ENCODE data around the gene ITIH6.
"Not testable (repeated sequence)": the region's sequence is repeated elsewhere in the genome, so short reads cannot be mapped to it uniquely, and the experiment has no call there.

Gene ITIH6

GRCh38 chrX:54798137-54798536 is at the start of gene ITIH6:
ITIH6 (minus strand) TSS chrX:54798255; CDS start chrX:54798210, 45 bp downstream.
- DNase-seq (ENCODE audit: low read depth, low spot score), result no peak

GRCh38 chrX:54847700-54848099 is 49.6 kb upstream of the ITIH6 start:
- DNase-seq (ENCODE audit: low read depth, low spot score), result not testable (repeated sequence)

DNA sequence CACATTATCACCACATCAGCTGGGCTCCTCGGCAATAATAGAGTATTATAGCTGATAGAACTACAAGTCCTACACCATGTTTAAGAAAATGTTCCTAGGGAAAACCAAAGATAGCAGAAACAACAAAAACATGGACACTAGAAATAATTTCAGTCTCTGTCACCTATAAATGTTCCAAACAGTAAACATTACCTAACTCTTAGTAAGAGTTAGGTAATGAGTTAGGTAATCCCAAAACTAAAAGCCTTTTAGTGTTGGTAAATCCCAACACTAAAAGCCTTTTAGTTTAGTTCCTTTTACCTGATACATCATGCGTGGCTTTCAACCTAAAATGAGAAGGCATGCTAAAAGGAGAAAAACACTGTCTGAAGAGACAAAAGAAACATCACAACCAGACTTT is 45.0 kb upstream of the ITIH6 start:
- DNase-seq (ENCODE audit: low read depth, low spot score), result no peak

- no peak for DNase-seq (ENCODE audit: low read depth, low spot score)
Observed at GRCh38 chrX:54842607-54843006, 44.6 kb upstream of the ITIH6 start.

- DNase-seq (ENCODE audit: low read depth, low spot score), result not testable (repeated sequence)
Observed at GRCh38 chrX:54841184-54841874, 43.3 kb upstream of the ITIH6 start.

DNA sequence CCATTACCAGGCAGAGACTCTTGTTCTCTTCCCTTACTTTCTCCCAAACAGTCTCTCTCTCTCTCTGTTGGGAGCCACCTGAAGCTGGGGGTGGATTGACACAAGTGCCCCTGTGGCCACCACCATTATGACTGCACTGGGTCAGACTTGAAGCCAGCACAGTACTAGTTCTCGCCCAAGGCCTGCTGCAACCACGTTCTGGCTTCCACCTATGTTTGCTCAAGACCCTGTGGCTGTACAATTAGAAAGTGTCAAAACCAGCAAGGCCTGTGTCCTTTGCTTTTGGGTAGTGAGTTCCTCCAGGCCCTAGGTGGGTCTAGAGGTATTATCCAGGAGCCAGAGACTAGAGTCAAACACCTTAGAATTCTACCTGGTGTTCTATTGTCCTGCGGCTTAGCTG is 40.5 kb upstream of the ITIH6 start:
- DNase-seq (ENCODE audit: low read depth, low spot score), result no peak

DNA sequence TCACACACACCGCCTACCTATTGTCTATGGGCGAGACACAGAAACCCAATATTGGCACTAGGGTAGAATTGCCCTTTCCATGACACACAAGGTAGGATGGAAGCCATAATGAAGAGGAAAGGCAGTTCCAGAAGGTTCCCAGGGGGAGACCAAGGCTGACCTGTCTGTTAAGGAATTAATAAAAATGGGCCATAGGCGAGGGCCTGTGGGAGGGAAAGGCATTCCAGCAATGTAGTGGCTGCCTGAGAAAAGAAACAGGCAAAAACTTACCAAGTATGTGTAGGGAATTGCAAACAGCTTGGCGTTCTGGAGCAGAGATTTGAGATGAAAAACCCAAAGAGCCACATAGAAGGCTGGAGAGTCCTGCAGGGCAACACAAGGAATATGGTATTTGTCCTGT is 28.5 kb upstream of the ITIH6 start:
- DNase-seq (ENCODE audit: low read depth, low spot score), result no peak

- DNase-seq (ENCODE audit: low read depth, low spot score), result no peak
Observed at GRCh38 chrX:54825716-54826438, 27.8 kb upstream of the ITIH6 start.

- DNase-seq (ENCODE audit: low read depth, low spot score), result no peak
Observed at GRCh38 chrX:54824722-54825121, 26.7 kb upstream of the ITIH6 start.

DNA sequence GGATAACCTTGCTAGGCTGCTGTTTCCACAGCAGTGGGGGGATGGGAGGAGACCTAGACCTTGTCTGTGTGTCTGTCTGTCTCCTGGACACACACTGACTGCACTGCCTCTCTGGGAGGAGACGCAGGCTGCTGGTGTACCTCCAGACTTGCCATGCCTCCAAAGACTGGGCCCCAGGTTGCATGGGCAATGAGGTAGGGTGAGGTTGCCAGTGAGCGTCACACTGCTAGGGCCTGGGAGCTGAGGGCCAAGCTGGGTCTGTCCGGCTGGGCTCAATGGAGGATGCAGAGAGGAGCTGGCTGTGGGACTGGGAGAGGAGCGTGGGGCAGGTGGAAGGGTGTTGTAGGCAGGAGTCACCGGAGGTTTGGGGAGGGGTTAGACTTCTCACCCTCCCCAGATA is 26.1 kb upstream of the ITIH6 start:
- no peak for DNase-seq (ENCODE audit: low read depth, low spot score)

DNA sequence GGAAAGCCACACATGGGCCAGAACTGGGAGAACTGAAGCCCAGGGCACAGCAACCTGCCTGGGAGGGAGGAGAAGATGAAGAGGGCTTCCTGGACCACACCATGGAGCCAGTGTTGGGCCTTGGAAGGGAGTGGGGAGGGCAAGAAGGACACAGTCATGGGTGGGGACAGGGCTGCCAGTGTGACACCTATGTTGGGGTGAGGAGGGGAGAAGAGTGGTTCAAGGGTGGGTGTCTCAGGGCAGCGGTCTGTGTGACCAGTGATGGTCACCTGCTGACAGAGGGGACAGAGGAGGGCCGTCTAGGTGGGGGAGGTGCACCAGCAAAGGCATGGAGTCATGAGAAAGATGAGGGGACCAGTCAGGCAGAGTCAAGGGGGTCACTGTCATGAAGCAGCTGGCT is 23.3 kb upstream of the ITIH6 start:
- DNase-seq (ENCODE audit: low read depth, low spot score), result no peak

GRCh38 chrX:54820737-54821136 is 22.7 kb upstream of the ITIH6 start:
- DNase-seq (ENCODE audit: low read depth, low spot score), result no peak

DNA sequence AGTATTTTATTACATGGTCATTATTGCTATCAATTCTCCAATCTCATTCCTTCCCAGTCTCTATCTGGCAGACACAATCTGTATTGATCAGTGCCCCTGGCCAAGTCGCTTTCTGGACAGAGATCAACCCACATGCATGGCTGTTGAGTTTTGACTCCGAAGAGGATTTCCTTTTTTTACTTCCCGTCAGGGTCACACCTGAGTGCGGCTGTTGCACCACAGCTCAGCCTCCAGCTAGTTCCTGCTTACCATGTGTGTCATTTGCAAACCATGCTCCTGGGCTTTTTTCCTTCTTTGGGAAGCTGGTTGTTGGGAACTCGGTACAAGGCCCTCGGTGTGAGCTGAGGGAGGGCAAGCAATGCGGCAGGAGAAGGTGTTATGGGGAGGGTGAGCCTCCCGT is 21.1 kb upstream of the ITIH6 start:
- DNase-seq (ENCODE audit: low read depth, low spot score), result no peak

DNA sequence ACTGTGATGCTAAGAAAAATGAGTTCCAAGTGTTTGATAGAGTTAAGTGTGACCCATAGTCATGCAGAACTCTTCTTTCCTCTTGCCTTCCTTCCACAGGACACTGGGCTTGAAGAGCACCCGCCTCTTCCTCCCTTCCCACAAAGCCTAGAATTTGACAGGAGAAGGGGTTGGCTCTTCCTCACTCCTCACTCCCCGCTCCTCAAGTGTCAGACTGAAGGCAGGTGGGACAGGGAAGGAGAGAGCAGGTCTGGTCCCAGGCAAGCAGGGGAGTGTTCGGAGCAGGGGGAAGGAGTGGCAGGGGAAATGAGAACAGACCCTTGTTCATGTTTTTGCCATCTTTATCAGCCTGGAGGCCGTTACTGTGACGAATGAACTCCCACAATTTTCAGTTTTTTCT is 20.2 kb upstream of the ITIH6 start:
- DNase-seq (ENCODE audit: low read depth, low spot score), result no peak

DNA sequence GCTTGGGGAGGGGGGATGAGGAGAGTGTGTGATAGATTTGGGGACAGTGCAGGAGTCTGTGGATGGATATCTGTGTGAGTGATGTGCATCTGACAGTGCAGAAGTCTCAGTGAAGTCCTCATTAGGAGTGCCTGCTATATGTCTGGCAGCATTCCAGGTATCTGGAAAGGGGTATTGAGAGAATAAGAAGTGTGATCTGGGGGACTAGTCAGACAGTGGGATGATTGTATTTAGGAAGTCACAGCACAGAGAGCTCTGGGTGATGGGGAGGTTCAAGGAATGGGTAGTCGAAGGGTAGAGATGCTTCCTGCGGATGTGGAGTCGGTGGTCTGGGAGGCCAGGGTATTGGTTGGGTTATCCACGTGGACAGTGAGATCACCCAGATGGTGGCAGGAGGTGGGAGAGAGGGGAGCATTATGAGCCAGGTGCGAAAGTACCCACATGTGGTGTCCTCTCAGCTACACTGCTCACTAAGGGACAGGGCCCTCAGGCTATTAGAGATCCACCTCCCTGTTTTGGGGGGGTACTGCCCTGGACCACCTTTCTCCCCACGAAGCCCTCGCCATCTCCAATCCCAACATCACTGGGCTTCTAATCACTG is 19.3 kb upstream of the ITIH6 start:
- DNase-seq (ENCODE audit: low read depth, low spot score), result no peak

- no peak for DNase-seq (ENCODE audit: low read depth, low spot score)
Observed at GRCh38 chrX:54812306-54812705, 14.3 kb upstream of the ITIH6 start.

GRCh38 chrX:54811301-54811885 is 13.3 kb upstream of the ITIH6 start:
- no peak for DNase-seq (ENCODE audit: low read depth, low spot score)

- DNase-seq (ENCODE audit: low read depth, low spot score), result no peak
Observed at GRCh38 chrX:54810532-54810931, 12.5 kb upstream of the ITIH6 start.

GRCh38 chrX:54808605-54809483 is 10.8 kb upstream of the ITIH6 start:
- peak; percentile 64 for DNase-seq (ENCODE audit: low read depth, low spot score)

DNA sequence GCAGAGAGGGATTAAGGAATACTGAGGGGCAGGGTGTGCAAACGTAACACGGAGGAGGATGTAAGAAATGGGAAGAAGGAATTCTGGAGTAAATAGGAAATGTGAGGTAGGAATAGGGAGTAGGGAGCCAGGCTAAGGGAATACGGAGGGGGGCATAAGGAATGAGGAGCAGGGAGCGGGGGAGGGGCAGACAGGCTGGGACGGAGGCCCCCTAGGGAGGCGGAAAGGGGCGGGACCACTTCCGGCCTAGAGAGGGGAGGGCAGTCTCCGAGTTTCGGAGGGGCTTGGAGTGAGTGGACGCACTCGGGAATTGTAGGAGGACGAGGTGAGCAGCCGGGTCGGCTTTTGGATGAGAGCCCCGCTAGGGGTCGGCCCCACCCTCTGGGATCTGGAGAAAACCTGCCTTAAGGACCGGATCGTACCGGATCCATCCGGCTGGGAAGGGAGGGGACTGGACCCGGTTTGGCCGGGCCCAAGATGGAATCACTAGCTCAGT is 10.1 kb upstream of the ITIH6 start:
- no peak for DNase-seq (ENCODE audit: low read depth, low spot score)

GRCh38 chrX:54807524-54808108 is 9.6 kb upstream of the ITIH6 start, which contains the start of gene MAGED2:
MAGED2 (plus strand) TSS chrX:54807745; CDS start chrX:54809332, 1,587 bp downstream.
- no peak for DNase-seq (ENCODE audit: low read depth, low spot score)

All from activated naive CD8-positive, alpha-beta T cell treated with anti-CD3 and anti-CD28 coated beads, Interleukin-2, amount 50 U/mL, for 16 hours (primary cell).